ENCODE data around the gene KLRD1. TPM values are rescaled to one million over a fixed set of nuclear protein-coding genes. Genes with fewer than 3 reads are reported as not detected.

Gene KLRD1, protein sequence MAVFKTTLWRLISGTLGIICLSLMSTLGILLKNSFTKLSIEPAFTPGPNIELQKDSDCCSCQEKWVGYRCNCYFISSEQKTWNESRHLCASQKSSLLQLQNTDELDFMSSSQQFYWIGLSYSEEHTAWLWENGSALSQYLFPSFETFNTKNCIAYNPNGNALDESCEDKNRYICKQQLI
- 0.51 to 0.81 TPM (median 0.65 TPM) in 3 replicates for total RNA-seq

DNA sequence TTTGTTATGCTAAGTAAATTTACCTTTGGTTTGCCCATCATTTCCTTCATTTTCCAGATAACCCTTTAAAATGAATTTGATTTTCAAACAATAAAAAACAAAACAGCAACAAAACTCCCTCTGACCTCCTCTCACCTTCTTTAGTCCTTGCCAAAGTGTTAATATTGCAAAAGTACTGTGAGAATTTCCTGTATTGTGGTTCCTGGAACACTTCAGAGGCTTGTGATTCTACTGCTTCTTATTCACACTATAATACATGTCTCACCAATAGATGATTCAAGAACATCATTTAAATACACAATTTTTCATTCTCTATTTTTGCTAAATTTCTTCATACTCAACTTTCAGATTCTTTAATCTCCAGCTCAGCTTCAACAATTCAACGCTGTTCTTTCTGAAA, at the start of gene KLRD1:
KLRD1 (plus strand) TSS at position 241 of the 400 bp plus-strand sequence. CDS start 208 bp downstream, outside the sequence.
- DNase-seq (ENCODE audit: low spot score in 2 of 2, unreplicated experiment in 2 of 2) = no peak
- TF ChIP-seq, protein P1, sequence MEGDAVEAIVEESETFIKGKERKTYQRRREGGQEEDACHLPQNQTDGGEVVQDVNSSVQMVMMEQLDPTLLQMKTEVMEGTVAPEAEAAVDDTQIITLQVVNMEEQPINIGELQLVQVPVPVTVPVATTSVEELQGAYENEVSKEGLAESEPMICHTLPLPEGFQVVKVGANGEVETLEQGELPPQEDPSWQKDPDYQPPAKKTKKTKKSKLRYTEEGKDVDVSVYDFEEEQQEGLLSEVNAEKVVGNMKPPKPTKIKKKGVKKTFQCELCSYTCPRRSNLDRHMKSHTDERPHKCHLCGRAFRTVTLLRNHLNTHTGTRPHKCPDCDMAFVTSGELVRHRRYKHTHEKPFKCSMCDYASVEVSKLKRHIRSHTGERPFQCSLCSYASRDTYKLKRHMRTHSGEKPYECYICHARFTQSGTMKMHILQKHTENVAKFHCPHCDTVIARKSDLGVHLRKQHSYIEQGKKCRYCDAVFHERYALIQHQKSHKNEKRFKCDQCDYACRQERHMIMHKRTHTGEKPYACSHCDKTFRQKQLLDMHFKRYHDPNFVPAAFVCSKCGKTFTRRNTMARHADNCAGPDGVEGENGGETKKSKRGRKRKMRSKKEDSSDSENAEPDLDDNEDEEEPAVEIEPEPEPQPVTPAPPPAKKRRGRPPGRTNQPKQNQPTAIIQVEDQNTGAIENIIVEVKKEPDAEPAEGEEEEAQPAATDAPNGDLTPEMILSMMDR (IDR thresholded peaks at IDR 0.05; ENCODE audit: unreplicated experiment) = no peak

DNA sequence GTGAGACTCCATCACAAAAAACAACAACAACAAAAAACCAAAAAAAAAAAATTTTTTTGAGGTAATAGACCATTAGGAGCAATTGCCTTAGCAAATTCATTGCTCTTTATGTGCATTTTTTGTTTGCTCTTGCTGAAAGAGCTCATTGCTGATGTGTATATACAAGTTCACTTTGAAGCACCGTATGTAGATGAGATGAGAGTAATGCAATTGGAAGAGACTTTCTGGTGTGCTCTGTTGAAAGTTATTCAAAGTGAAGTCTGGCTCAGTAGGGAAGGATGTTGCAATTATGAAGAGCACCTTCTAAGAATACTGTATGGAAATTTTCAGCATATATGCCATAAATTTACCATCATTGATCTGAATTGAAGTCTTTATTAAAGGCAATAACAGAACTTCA, 46.7 kb upstream of the KLRD1 start:
- Mint-ChIP-seq H3K9me3 (peaks cover 5% of the 10 kb centered on the region), H3K36me3 (no peaks in the 10 kb centered on the region), H3K27ac (no peak overlapping the region), H3K4me1 (no peaks in the 10 kb centered on the region), H3K27me3 (ENCODE audit: low read depth) (no peaks in the 10 kb centered on the region), H3K4me3 (no peak overlapping the region)
- DNase-seq (ENCODE audit: low spot score in 2 of 2, unreplicated experiment in 2 of 2) = no peak
- TF ChIP-seq, protein P1 (IDR thresholded peaks at IDR 0.05; ENCODE audit: unreplicated experiment) = no peak

More for the DNA sequence above, at the start of gene KLRD1:
- Mint-ChIP-seq H3K27me3 (ENCODE audit: low read depth) (no peaks in the 10 kb centered on the region), H3K4me3 (no peak within 1 kb of the TSS), H3K4me1 (no peaks in the 10 kb centered on the region), H3K9me3 (peaks cover 7% of the 10 kb centered on the region), H3K36me3 (no peaks in the 10 kb centered on the region), H3K27ac (no peak within 1 kb of the TSS)

DNA sequence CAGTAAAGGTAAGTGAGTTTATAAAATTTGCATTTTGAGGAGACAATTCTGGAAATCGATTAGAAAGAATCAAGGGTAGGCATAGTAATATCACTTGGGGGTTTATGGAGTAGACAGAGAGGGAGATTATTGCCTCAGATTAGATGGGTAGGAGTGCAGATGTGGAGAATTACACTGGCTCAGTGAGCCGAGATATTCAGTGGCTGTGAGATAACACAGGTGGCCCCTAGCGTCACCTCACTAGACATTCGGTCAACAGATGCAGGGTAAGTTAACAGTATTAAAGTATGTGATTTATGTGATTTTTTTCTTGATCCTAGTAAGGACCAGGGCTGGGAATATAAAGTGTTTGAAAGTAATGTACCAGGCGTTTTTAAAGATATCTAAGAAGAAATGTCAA, 39.6 kb upstream of the KLRD1 start:
- Mint-ChIP-seq H3K27me3 (ENCODE audit: low read depth) (no peaks in the 10 kb centered on the region), H3K4me3 (no peak overlapping the region)

DNA sequence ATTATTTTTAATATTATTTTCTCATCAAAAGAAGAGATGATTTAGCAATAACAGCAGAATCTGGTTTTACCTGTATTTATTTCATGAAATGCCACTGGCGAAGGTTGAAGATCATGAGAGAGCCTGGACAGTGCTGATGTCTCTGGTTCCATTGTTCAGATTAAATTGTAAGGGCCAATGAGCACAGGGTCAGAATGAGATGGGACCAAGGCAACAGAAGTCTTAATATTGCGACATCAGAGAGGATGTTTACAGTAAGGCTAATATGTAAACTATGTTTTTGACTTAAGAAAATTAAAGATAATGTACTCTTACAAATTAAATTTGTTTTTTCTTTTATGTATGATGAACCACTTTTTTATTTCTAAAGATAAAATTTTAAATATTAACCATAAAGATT, 35.2 kb upstream of the KLRD1 start:
- H3K36me3 Mint-ChIP-seq = peaks cover 1% of the 10 kb centered on the region
- peaks cover 6% of the 10 kb centered on the region for H3K9me3 Mint-ChIP-seq
- no peak for DNase-seq (ENCODE audit: low spot score in 2 of 2, unreplicated experiment in 2 of 2)
- H3K27ac Mint-ChIP-seq = no peak overlapping the region
- no peaks in the 10 kb centered on the region for H3K4me1 Mint-ChIP-seq
- H3K27me3 Mint-ChIP-seq (ENCODE audit: low read depth) = no peaks in the 10 kb centered on the region
- H3K4me3 Mint-ChIP-seq = no peak overlapping the region
- TF ChIP-seq, protein P1 (IDR thresholded peaks at IDR 0.05; ENCODE audit: unreplicated experiment) = no peak

More for the DNA sequence above, 39.6 kb upstream of the KLRD1 start:
- Mint-ChIP-seq H3K4me1 (no peaks in the 10 kb centered on the region), H3K9me3 (no peaks in the 10 kb centered on the region), H3K27ac (no peak overlapping the region), H3K36me3 (no peaks in the 10 kb centered on the region)
- TF ChIP-seq, protein P1 (IDR thresholded peaks at IDR 0.05; ENCODE audit: unreplicated experiment) = no peak
- DNase-seq (ENCODE audit: low spot score in 2 of 2, unreplicated experiment in 2 of 2) = no peak

DNA sequence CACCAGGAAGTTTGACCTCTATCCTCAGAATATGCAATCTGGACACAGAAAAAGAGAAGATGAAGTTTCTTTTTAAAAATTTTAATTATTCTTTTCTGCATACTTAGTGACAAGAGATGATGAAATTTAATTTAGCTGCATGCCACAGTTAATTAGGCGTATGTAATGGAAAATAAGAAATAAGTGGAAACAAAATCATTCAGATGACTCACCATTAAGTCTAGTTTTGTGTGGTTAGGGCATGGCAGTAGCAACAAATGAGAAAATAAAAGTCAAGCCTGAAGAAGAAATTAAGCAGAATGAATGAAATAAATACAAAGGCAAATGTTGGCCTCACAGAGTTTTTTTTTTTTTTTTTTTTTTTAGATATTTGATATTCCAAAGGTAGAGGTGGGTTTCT, 30.9 kb upstream of the KLRD1 start:
- no peak overlapping the region for H3K27ac Mint-ChIP-seq
- H3K36me3 Mint-ChIP-seq = peaks cover 1% of the 10 kb centered on the region
- DNase-seq (ENCODE audit: low spot score in 2 of 2, unreplicated experiment in 2 of 2) = no peak
- TF ChIP-seq, protein P1 (IDR thresholded peaks at IDR 0.05; ENCODE audit: unreplicated experiment) = no peak
- H3K4me3 Mint-ChIP-seq = no peak overlapping the region
- peaks cover 10% of the 10 kb centered on the region for H3K9me3 Mint-ChIP-seq
- H3K4me1 Mint-ChIP-seq = peaks cover 2% of the 10 kb centered on the region
- H3K27me3 Mint-ChIP-seq (ENCODE audit: low read depth) = no peaks in the 10 kb centered on the region
